ENCODE results near the gene SETMAR. TPM values are rescaled to one million over a fixed set of nuclear protein-coding genes. Genes with fewer than 3 reads are reported as not detected.

SETMAR gene
- total and polyA plus RNA-seq, 4 donors = 8.1 to 22.5 (median 12.1) TPM

DNA sequence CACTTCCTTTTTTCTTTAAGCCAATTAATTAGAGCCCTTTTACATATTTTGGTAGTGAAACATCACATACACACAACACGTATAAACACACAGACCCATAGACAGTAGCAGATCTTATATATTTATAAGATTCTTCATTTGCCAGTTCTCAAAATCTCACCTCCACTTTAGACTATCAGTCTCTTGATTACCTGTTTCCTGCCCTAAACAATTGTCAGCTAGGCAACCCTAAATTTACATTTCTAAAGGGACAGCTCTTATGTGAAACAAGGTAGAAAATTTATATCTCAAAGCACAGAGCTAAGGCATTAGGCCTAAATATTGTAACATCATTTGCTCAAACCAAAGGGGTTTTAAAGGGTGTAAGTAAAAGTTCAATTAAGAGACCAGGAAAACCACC, 28.9 kb downstream of the SETMAR start:
- H3K9me3 ChIP-seq (ENCODE audit: control insufficient read depth in 4 of 4, insufficient read depth in 3 of 4, low read length in 3 of 4) = peaks cover 0 to 9% (median 3%) of the 10 kb centered on the region in 4 donors
- no peaks in the 10 kb centered on the region for H3K27me3 ChIP-seq (ENCODE audit: control insufficient read depth in 3 of 3, insufficient read depth in 3 of 3, low read length in 2 of 3)
- WGBS, 2 donors = 93 to 96% methylated on average over 1 of the region's 1 CpG
- H3K9ac ChIP-seq (ENCODE audit: insufficient read depth in 1 of 2, low read length in 2 of 2) = no peak overlapping the region
- H3K27ac ChIP-seq (ENCODE audit: low read depth in 1 of 2, low read length in 1 of 2) = no peak overlapping the region
- TF ChIP-seq CTCF (IDR thresholded peaks at IDR 0.05; ENCODE audit: control extremely low read depth, extremely low read depth) = no peak
- ATAC-seq (ENCODE audit: insufficient read depth, low FRiP score) = no peak
- no peaks in the 10 kb centered on the region for H3K36me3 ChIP-seq (ENCODE audit: control insufficient read depth in 4 of 4, insufficient read depth in 4 of 4, low read length in 4 of 4)
- no peak overlapping the region for H3K4me3 ChIP-seq
- peaks cover 0 to 11% (median under 1%) of the 10 kb centered on the region in 5 donors for H3K4me1 ChIP-seq (ENCODE audit: control insufficient read depth in 5 of 5, insufficient read depth in 5 of 5, low read length in 5 of 5)
- DNase-seq = no peak

- TF ChIP-seq CTCF (IDR thresholded peaks at IDR 0.05; ENCODE audit: control extremely low read depth, extremely low read depth) = no peak
- ATAC-seq (ENCODE audit: insufficient read depth, low FRiP score) (no peak), DNase-seq (no peak)
- 90 to 94% methylated on average over 3 of the region's 3 CpGs for WGBS, 2 donors
- Histone ChIP-seq H3K9ac (ENCODE audit: insufficient read depth in 1 of 2, low read length in 2 of 2) (no peak overlapping the region), H3K36me3 (ENCODE audit: control insufficient read depth in 4 of 4, insufficient read depth in 4 of 4, low read length in 4 of 4) (no peaks in the 10 kb centered on the region), H3K4me3 (no peak overlapping the region), H3K27me3 (ENCODE audit: control insufficient read depth in 3 of 3, insufficient read depth in 3 of 3, low read length in 2 of 3) (no peaks in the 10 kb centered on the region), H3K4me1 (ENCODE audit: control insufficient read depth in 5 of 5, insufficient read depth in 5 of 5, low read length in 5 of 5) (peaks cover 0 to 11% (median 4%) of the 10 kb centered on the region in 5 donors), H3K9me3 (ENCODE audit: control insufficient read depth in 4 of 4, insufficient read depth in 3 of 4, low read length in 3 of 4) (peaks cover 0 to 9% (median 3%) of the 10 kb centered on the region in 4 donors), H3K27ac (ENCODE audit: low read depth in 1 of 2, low read length in 1 of 2) (no peak overlapping the region)
Measured at GRCh38 chr3:4332574-4332973, 29.4 kb downstream of the SETMAR start.

GRCh38 chr3:4332991-4333390, 29.8 kb downstream of the SETMAR start:
- no peak for DNase-seq
- WGBS, 2 donors = 93 to 97% methylated on average over 3 of the region's 3 CpGs
- Histone ChIP-seq H3K36me3 (ENCODE audit: control insufficient read depth in 4 of 4, insufficient read depth in 4 of 4, low read length in 4 of 4) (no peaks in the 10 kb centered on the region), H3K27ac (ENCODE audit: low read depth in 1 of 2, low read length in 1 of 2) (no peak overlapping the region), H3K4me1 (ENCODE audit: control insufficient read depth in 5 of 5, insufficient read depth in 5 of 5, low read length in 5 of 5) (peaks cover 0 to 11% (median 4%) of the 10 kb centered on the region in 5 donors), H3K9ac (ENCODE audit: insufficient read depth in 1 of 2, low read length in 2 of 2) (no peak overlapping the region), H3K27me3 (ENCODE audit: control insufficient read depth in 3 of 3, insufficient read depth in 3 of 3, low read length in 2 of 3) (no peaks in the 10 kb centered on the region), H3K4me3 (no peak overlapping the region), H3K9me3 (ENCODE audit: control insufficient read depth in 4 of 4, insufficient read depth in 3 of 4, low read length in 3 of 4) (peaks cover 0 to 7% (median 3%) of the 10 kb centered on the region in 4 donors)
- TF ChIP-seq CTCF (IDR thresholded peaks at IDR 0.05; ENCODE audit: control extremely low read depth, extremely low read depth) = no peak
- no peak for ATAC-seq (ENCODE audit: insufficient read depth, low FRiP score)

DNA sequence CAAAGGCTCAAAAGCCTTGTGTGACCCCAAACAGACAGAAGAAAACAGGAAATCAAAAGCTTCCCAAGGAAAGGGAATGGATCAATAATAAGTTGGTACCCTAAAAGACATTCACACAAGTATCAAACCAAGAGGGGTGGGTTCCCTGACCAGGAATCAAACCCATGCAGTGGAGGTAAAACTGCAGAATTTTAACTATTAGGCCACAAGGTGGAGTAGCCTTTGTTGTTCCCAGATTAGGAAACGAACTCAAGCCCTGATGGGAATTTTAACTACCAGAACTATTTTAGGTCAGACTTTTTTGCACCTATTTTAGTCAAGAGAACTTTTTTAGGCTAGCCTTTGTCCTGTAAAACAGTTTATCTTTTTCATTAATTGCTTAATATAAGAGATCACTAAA, 31.4 kb downstream of the SETMAR start:
- Histone ChIP-seq H3K4me3 (no peak overlapping the region), H3K9ac (ENCODE audit: insufficient read depth in 1 of 2, low read length in 2 of 2) (no peak overlapping the region), H3K9me3 (ENCODE audit: control insufficient read depth in 4 of 4, insufficient read depth in 3 of 4, low read length in 3 of 4) (peaks cover 0 to 2% (median 0%) of the 10 kb centered on the region in 4 donors), H3K27ac (ENCODE audit: low read depth in 1 of 2, low read length in 1 of 2) (no peak overlapping the region), H3K36me3 (ENCODE audit: control insufficient read depth in 4 of 4, insufficient read depth in 4 of 4, low read length in 4 of 4) (no peaks in the 10 kb centered on the region), H3K27me3 (ENCODE audit: control insufficient read depth in 3 of 3, insufficient read depth in 3 of 3, low read length in 2 of 3) (no peaks in the 10 kb centered on the region), H3K4me1 (ENCODE audit: control insufficient read depth in 5 of 5, insufficient read depth in 5 of 5, low read length in 5 of 5) (peaks cover 0 to 11% (median 4%) of the 10 kb centered on the region in 5 donors)
- 56 to 63% methylated on average over 1 of the region's 1 CpG for WGBS, 2 donors
- DNase-seq = no peak
- TF ChIP-seq CTCF (IDR thresholded peaks at IDR 0.05; ENCODE audit: control extremely low read depth, extremely low read depth) = no peak
- ATAC-seq (ENCODE audit: insufficient read depth, low FRiP score) = no peak
